Activated T-cell treated with anti-CD3 and anti-CD28 coated beads for 48 hours (primary cell): ENCODE data around the gene CUTA.
A peak's percentile ranks its signal among the peaks of the same experiment; 100 is the strongest.

Source experiments
- DNase-seq: peaks from one replicate; pipeline ENCODE4 v3.0.0-alpha.2; 2020; ENCODE audit warnings: low read depth

CUTA gene

GRCh38 chr6:33439956-33440648 lies 22.2 kb upstream of the CUTA start:
- DNase-seq: no peak

- no peak for DNase-seq
Observed at GRCh38 chr6:33438978-33439594, 21.2 kb upstream of the CUTA start.

DNA sequence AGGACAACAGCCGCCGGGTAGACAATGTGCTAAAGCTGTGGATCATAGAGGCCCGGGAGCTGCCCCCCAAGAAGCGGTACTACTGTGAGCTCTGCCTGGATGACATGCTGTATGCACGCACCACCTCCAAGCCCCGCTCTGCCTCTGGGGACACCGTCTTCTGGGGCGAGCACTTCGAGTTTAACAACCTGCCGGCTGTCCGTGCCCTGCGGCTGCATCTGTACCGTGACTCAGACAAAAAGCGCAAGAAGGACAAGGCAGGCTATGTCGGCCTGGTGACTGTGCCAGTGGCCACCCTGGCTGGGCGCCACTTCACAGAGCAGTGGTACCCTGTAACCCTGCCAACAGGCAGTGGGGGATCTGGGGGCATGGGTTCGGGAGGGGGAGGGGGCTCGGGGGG lies 19.8 kb upstream of the CUTA start:
- no peak for DNase-seq

- no peak for DNase-seq
Observed at GRCh38 chr6:33434961-33435360, 17.1 kb upstream of the CUTA start.

GRCh38 chr6:33433544-33434191 lies 15.8 kb upstream of the CUTA start:
- no peak for DNase-seq

GRCh38 chr6:33433001-33433543 lies 15.2 kb upstream of the CUTA start:
- DNase-seq: no peak

DNA sequence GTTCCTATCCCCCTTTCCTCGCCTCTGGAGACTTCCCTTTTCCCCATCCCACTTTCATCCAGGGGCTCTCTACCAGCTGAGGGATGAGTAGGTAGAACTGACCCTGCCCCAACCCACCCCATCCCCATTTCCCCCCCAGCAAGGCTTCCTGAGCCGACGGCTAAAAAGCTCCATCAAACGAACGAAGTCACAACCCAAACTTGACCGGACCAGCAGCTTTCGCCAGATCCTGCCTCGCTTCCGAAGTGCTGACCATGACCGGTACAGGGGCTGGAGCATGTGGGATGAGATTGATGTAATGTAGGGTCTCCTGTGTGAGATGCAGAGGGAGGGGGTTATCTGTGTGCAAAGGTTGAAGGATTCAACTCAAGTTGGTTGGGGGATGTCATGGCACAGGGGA lies 14.6 kb upstream of the CUTA start:
- DNase-seq: no peak

DNA sequence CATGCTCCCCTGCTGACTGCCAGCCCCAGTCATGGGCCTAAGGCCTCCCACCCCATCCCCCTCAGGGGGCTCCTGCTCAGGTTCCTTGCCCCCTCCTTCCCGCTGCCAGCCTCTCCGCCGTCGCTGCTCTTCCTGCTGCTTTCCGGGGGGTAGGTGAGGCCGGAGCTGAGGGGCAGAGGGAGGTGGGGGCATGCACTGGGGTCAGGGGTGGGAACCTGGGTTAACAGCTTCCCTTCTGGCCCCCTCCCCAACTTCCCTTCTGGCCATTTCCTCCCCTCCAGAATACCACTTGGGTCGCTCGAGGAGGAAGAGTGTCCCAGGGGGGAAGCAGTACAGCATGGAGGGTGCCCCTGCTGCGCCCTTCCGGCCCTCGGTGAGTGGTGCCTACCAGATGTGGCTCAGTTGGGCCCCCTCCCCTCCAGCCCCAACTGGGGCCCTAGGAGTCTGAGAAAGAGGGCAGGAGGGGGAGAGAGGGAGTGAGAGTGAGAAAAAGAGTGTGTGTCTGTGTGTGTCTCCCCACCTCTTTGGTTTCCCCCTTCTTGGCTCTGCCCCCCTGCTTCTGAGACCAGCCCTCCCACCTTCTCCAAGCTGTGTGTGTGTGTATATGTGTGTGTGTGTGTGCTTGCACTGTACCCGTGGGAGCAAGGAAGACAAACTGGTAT lies 14.1 kb upstream of the CUTA start:
- no peak for DNase-seq

DNA sequence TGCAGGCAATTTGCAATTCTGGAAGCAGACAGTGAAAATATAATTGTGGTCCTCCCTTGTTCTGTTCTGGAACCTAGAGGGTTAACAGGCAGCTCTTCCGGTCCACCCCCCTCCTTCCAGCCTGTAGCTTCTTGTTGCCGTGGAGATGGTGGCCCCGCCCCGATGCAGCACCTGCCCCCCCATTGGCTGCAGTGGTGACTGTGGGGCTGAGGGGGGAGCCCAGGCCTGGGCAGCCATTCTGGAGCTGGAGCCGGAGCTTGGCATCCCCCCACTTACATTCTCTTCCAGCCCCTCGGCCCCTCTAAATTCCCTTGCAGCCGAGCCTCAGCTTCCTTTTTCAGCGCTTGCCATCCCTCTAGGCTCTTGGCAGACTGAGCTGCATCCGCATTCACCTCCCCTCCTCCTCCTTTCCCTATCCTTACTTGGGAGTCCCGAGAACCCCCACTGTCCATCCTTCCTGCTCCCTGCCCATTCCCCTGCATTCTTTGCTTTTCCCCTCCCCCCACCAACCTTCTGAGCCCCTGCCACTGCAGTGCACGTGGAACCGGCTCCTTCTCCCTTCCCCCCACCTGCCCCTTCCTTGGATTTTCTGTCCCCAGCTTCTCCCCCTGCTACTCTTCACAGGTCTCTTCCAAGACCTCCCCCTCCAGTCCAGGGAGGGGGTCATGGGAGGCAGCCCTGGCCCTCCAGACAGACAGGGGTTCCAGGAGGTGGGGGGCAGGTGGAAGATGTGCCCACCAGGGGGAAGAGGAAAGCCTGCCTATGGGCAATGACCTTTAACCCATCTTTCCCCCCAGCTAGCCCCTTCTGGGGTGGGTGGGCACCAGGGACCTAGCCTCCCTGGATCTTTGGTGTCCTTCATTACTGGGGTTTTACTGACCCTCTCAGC lies 13.3 kb upstream of the CUTA start:
- DNase-seq: peak; percentile 73

DNA sequence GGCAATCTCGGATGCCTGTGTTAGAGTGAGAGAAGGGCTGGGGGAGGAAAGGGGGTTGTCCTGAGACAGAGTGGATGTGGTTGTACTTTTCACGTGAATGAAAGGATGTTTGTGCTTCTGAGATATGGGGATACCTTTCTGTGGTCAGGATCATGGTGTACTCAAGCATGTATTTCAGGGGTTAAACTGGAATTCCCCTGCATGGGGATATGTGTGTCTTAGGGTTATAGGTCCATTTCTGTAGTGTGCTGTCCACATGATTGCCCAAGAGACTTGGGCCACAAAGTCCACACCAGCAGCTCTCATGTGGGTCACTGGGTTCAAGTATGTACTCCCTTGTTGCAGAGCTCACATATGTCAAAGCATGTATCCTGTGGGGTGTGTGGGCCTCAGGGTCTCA lies 12.4 kb upstream of the CUTA start:
- no peak for DNase-seq

DNA sequence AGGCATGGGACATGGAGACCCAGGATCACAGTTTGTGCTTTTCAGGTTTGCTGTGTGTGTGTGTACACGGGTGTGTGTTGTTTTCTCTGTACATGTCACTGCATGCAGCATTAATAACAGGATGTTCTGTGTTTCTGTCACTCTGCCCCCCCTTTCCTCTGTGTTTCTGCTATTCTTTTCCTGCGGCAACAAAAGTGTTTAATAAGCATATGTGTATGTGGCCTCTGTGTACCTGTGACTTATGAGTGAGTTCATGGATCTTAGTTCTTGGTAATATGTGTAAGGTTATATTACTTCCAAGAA lies 11.8 kb upstream of the CUTA start:
- no peak for DNase-seq

GRCh38 chr6:33428966-33429749 lies 11.3 kb upstream of the CUTA start:
- no peak for DNase-seq

GRCh38 chr6:33428224-33428965 lies 10.5 kb upstream of the CUTA start:
- DNase-seq: no peak

- peak; percentile 51 for DNase-seq
Observed at GRCh38 chr6:33427585-33428223, 9.8 kb upstream of the CUTA start.

DNA sequence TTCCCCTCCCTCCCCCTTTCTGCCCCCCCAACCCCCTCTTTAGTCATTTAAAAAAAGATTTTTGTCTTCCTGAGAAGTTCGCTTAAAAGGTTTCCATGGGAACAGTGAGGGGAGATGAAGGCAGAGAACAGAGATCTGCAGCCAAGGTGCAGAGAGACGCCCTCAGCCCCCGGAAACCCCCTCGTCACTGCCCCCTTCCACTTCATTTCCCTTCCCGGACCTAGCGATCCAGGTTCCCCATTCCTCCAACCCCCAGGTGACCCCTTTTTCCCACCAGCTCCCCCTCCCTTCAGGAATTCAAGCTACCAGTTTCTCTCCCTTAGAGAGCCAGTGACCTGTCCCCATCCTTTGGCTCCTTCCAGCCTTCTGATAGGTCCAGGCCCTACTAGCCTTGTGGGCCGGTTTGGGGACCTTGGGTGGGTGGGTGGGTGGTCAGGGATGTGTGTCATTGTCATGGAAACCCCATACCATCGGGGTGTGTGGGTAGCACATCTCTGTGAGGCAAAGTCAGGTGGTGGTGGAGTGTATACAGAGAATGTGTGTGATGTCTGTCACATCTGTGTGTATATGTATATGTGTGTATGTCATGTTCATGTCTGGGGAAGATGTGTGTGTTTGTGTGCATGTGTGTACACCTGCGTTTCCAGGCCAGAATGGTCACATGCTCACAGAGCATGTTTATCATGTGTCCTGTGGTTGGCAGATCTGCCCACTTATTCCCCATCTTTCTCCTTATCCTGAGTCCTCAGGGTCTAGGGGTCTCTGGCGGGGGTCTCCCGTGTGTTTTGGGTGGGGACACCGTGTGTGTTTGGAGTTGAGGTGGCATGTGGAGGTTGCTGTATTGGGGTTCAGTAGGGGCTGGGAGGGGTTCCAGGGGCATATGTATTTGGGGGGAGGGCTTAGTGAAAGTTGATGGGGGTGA lies 8.9 kb upstream of the CUTA start:
- no peak for DNase-seq

DNA sequence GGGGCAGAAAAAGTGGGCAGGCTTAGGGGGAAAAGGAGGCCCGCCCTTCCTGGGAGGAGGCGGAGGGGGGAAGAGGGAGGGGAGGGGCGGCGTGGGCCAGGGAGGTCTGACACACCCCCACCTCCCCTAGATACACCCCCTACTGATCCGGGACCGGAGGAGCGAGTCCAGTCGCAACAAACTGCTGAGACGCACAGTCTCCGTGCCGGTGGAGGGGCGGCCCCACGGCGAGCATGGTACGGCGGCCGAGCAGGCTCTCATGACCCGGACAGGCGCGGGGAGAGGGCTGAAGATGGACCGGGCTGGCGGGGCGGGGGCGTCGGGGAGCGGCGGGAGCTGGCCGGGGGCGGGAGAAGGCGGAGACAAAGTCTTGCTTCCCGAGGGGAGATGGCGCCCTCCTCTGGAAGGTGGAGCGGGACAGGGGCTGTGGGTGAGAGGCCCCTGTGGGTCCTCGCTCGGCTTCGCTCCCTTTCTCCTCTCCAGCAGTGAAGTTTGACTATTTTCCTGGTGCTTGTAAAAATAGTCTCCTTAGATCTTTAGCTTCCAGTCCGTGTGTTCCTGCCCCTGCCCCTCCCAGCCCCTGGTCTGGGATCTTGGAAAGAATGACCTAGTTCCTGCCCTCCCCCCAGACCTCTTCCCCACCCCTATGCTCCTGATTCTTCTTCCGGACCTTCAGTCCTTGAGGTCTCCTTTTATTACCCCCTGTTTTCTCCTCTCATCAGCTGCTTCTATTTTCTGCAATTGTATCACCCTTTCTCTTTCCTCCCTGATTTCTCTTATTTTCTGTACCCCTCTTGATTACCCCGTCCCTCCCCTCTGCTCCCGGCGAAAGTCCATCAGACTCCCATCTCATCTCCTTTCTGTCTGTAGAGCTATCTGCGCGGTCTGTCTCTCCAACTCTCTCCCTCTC lies 8.0 kb upstream of the CUTA start:
- peak; percentile 80 for DNase-seq

DNA sequence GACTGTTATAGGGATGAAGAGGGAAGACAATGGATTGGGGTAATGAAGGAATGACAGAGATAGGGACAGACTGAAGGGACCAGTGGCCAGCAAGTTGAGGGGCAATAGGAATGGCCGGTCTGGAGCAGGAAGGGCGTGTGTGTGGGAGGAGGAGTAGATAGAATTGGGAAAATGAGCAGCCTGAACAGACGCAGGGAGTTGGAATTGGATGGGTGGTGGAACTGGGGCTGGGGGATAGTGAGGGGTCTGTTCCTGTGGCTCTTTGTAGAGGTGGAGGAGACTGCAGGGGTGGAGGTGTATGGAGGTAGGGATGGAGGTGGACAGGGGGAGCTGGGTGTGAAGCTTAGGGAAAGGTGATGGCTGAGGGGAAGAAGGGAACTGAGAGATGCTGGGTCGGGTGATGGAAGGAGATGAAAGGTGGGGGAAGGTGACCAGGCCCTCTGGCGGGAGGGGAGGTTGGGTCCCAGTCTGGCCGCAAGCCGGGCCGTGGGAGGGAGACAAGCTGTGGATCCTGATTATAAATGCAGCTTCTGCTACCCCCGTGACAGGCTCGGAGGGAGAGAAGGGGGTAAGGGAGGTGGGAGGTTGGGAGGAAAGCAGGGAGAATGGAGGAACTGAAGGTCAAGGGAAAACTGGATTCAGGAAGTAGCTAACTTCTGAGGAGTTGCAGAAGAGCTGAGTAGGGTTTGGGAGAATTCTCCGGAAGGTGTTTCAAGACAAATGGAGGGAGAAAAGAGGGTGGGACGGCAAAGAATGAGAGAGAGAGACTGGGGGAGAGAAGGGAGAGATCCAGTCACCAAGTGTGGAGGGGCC lies 7.2 kb upstream of the CUTA start:
- no peak for DNase-seq
